Measurements from ENCODE around the gene SLFN14. TPM values are rescaled to one million over a fixed set of nuclear protein-coding genes. Genes with fewer than 3 reads are reported as not detected.

The SLFN14 gene
- polyA plus RNA-seq, 1 experiment, result not detected

GRCh38 chr17:35554668-35555067 is 6.0 kb downstream of the SLFN14 start:
- H3K4me3 ChIP-seq (ENCODE audit: low read depth, low read length), result no peak overlapping the region
- POLR2A ChIA-PET, result no interaction called here
- no peak for DNase-seq (ENCODE audit: low read depth)
- H3K27me3 ChIP-seq (ENCODE audit: control insufficient read depth, insufficient read depth, low read length), result peaks cover 4% of the 10 kb centered on the region; the same call in 1 of the 2 replicates
- CTCF ChIA-PET, result interaction anchor here (0.8 to 2.1 kb wide), 5 partner anchors 9 to 241 kb away, joined by 3 to 12 read pairs (median 3); no protein-coding TSS in a partner anchor
- no peaks in the 10 kb centered on the region for H3K36me3 ChIP-seq (ENCODE audit: control insufficient read depth, insufficient read depth, low read length)
- TF ChIP-seq CTCF (IDR thresholded peaks at IDR 0.05; ENCODE audit: insufficient read depth, low read depth, low read length), result no peak

GRCh38 chr17:35553310-35553709 is 7.3 kb downstream of the SLFN14 start:
- ChIA-PET CTCF (interaction anchor here (0.8 to 2.1 kb wide), 4 partner anchors 8 to 195 kb away, joined by 3 to 12 read pairs (median 5); no protein-coding TSS in a partner anchor), POLR2A (no interaction called here)
- Histone ChIP-seq H3K4me3 (ENCODE audit: low read depth, low read length) (no peak overlapping the region), H3K36me3 (ENCODE audit: control insufficient read depth, insufficient read depth, low read length) (no peaks in the 10 kb centered on the region), H3K27me3 (ENCODE audit: control insufficient read depth, insufficient read depth, low read length) (peaks cover 4% of the 10 kb centered on the region; the same call in 1 of the 2 replicates)
- no peak for DNase-seq (ENCODE audit: low read depth)
- no peak for TF ChIP-seq CTCF (IDR thresholded peaks at IDR 0.05; ENCODE audit: insufficient read depth, low read depth, low read length)

GRCh38 chr17:35548978-35549377 is 11.6 kb downstream of the SLFN14 start:
- Histone ChIP-seq H3K36me3 (ENCODE audit: control insufficient read depth, insufficient read depth, low read length) (no peaks in the 10 kb centered on the region), H3K27me3 (ENCODE audit: control insufficient read depth, insufficient read depth, low read length) (peaks cover 8% of the 10 kb centered on the region), H3K4me3 (ENCODE audit: low read depth, low read length) (no peak overlapping the region)
- DNase-seq (ENCODE audit: low read depth), result no peak
- CTCF ChIA-PET, result interaction anchor here (2.1 kb wide), 1 partner anchor 10 kb away, joined by 6 read pairs; no protein-coding TSS in a partner anchor
- POLR2A ChIA-PET, result no interaction called here
- TF ChIP-seq CTCF (IDR thresholded peaks at IDR 0.05; ENCODE audit: insufficient read depth, low read depth, low read length), result no peak

GRCh38 chr17:35548208-35548810 is 12.3 kb downstream of the SLFN14 start:
- H3K36me3 ChIP-seq (ENCODE audit: control insufficient read depth, insufficient read depth, low read length), result no peaks in the 10 kb centered on the region
- POLR2A ChIA-PET, result no interaction called here
- no peak for DNase-seq (ENCODE audit: low read depth)
- CTCF ChIA-PET, result interaction anchor here (1.4 kb wide), 1 partner anchor 236 kb away, joined by 3 read pairs; no protein-coding TSS in a partner anchor
- no peak overlapping the region for H3K4me3 ChIP-seq (ENCODE audit: low read depth, low read length)
- H3K27me3 ChIP-seq (ENCODE audit: control insufficient read depth, insufficient read depth, low read length), result peaks cover 8% of the 10 kb centered on the region
- TF ChIP-seq CTCF (IDR thresholded peaks at IDR 0.05; ENCODE audit: insufficient read depth, low read depth, low read length), result no peak

GRCh38 chr17:35546487-35546886 is 14.1 kb downstream of the SLFN14 start:
- DNase-seq (ENCODE audit: low read depth), result no peak
- CTCF ChIA-PET, result no interaction called here
- Histone ChIP-seq H3K4me3 (ENCODE audit: low read depth, low read length) (no peak overlapping the region), H3K36me3 (ENCODE audit: control insufficient read depth, insufficient read depth, low read length) (no peaks in the 10 kb centered on the region), H3K27me3 (ENCODE audit: control insufficient read depth, insufficient read depth, low read length) (peaks cover 5% of the 10 kb centered on the region; the same call in 1 of the 2 replicates)
- TF ChIP-seq CTCF (IDR thresholded peaks at IDR 0.05; ENCODE audit: insufficient read depth, low read depth, low read length), result no peak
- POLR2A ChIA-PET, result no interaction called here
